Ureter (tissue), 1 donor: ENCODE results near the gene DNAJB9. TPM values are rescaled to one million over a fixed set of nuclear protein-coding genes. Genes with fewer than 3 reads are reported as not detected.

ENCODE experiments used
- DNase-seq: peaks from one replicate; pipeline ENCODE4 v3.0.0-alpha.2; 2020; ENCODE audit warnings: low spot score
- total RNA-seq: library from RNA; stranded (reverse); gene quantifications from one replicate; pipeline ENCODE4 v1.2.4, GENCODE V29; 2023
- donor health status: DM: yes; HTN: yes; CAD: no.

Gene DNAJB9
- total RNA-seq, 1 donor from 2014 or later = 16.7 TPM

DNA sequence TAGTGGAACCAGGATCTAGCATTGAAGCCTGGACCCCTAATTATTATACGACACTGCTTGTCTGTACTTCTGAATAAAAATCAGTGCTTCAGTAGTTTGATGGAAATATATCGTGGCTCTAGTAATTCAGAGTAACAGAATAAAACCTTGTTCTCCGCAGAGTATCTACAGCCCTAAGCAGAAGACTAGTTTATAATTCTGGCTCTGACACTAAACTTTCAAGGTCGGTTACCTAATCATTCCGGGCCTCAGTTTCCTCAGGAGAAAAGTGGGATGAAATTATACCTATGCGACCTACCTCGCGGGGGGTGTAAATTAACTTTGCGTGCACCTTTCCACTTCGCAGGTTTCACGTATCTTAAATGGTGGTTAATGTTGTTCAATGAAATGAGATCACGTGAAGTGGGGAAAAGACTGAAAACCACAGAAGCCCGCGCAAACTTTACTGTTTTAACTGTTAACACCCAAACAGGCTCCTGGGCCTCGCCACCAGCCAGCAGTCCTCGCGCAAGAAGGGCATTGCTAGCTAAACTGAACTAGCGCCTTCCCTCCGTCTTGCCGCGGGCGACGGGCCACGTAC lies 783 bp upstream of the DNAJB9 start:
- no peak for DNase-seq

DNA sequence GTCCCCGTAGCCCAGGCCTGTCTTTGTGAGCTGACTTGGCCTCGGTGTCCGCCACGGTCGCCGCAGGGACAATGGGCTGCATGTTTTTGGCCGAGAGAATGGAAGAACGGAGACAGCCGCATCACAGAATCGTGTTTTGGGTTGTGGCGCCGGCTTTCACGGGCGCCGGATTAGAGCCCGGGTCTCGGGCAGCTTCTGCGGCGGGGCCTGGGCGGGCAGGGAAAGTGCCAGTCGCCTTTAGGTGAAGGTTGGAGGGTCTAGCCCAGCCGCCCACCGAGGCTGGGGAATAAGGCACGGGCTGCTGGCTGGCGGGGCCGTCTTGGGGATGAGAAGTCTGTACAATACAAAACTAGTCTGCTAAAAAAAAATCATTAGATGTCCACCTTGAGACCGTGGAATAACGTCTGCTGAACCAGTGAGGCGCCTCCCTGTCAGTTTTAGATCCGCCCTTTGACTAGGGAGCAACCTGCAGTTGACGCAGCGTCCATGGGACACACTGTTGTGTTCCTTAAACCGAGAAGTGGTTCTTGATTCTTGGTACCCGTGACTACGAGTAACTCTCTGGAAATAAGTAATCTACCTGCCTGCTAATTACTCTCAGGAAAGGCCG lies 577 bp downstream of the DNAJB9 start:
- peak; percentile 46 for DNase-seq

DNA sequence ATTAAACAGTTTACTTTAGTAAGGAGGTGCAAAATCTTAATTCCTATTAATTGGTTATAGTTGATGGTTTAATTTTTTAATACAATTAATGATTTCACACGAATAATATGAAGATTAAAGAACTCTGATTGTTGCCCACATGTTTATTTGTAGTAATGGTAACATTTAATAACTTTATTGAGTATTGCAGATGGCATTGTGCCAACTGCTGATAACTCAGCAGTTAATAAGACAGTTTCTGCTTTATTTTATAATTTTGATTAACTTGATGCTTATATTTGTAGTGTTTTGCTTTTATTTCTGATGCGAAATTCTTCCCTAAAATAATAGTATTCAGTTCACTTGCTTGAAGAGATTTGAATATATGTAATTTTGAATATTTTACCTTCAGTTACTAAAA lies 2.8 kb downstream of the DNAJB9 start:
- no peak for DNase-seq

DNA sequence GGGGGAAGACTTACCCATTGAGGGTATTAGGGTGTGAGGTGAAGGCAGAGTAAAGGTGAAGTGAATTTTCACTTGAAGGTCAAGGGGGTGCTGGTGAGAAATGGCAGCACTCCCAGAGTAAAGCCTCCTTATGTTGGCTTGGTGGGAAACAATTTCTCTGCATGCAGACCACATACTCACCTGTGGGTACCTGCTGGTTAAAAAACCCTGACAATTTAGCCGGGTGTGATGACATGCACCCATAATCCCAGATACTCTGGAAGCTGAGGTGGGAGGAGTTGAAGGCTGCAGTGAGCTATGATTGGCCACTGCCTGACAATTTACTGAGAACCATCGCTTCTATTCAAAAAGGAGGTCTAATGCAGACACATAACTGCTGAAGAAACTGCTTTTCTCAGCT lies 5.5 kb downstream of the DNAJB9 start:
- DNase-seq = no peak

DNA sequence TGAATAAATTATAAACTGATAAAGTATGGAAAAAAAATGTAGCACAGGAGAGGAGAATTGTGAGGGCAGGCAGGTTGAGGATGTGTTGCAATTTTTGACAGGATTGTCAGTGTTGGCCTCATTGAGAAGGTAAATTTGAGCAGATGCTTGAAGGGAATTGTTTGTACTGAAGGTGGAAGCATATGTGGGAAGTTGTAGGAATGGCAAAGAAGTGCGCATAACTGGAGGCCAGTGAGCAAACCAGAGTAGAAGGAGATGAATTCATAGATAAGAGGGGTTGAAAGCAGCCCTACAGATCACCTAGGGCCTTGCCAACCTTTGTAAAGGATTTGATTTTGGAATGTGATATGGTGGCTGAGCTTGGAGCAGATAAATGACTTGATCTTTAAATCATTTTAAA lies 6.4 kb downstream of the DNAJB9 start:
- DNase-seq = no peak

DNA sequence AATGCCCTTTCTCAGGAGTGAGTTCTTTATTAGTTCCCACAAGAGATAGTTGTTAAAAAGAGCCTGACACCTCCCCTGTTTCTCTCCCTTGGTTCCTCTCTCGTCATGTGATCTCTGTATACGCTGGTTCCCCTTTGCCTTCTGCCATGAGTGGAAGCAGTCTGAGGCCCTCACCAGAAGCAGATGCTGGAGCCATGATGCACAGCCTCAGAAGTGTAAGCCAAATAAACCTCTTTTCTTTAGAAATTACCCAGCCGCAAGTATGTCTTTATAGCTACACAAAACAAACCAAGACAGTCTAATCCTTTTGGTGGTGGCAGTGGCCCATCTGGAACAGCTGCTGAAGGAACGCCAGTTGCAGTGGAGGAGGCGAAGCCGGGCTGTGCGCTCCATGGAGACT lies 9.3 kb downstream of the DNAJB9 start:
- DNase-seq = no peak

DNA sequence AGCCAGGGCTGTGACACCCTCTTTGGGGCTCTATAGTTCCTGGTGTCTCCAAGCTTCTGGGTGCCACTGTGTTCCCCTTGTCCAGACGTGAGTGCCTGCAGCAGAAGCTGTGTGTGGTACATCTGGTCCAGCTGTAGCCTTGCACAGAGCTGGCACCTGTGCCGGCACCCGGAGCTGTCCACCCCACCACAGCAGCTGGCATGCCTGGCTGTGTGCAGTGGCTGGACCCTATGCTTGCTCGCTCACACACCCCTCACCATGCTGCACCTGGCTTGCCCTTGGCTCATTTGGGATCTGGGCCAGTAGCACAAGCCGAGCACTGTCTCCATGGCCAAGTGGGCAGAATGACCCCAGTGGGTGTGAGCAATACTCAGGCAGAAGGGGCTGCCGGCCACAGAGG lies 10.6 kb downstream of the DNAJB9 start:
- no peak for DNase-seq

DNA sequence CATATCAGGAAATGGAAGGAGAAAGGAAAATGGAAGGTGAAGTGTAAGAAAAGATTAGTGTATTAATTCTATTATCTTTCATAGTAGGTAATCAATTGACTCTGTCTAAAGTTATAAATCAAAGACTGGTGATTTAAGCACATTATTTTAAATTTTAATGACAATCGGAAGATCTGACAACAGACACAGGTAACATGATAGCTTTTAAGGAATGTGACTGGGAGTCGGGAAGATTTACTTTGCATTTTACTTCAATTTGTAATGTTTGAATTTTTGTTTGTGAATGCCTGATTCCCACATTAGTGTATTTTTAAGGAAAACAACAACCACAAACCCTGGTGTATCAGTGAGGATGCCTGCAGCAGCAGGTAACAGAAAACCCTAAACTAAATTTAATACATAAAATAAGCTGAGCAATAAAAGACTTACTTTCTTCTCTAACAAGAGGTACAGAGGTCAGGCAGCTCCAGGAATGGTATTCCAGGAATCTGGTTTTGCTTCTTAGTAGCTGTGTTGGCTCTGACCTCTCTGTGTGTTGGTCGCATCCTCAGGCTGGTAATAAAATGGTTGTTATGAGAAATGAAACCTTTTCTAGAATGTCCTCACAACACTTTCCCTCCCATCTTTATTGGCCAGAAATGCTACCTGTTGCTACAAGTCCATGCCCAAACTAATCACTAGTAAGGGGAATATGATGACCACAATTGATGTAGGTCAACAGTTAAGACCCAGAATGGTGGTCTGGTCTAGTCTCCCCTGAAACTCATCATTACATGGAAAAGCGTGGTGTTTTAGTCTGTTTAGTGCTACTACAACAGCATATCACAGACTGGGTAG lies 12.2 kb downstream of the DNAJB9 start:
- DNase-seq = no peak

DNA sequence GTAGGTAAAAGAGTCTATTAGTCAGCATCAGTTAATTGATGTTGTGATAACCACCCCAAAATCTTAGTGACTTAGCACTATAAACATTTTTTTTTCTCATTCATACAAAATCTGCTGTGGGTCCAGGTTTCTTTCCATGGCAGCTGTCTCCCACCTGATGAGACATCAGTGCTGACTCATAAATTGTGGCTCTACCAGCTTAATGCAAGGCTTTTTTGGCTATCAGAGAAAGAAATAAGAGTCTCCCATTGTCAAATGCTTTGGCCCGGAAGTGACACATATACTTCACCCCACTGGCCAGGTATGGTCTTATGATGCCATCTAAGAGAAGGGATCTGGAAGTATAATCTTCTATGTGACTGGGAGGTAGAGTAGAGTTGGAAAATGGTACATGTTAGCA lies 14.5 kb downstream of the DNAJB9 start:
- DNase-seq = no peak

DNA sequence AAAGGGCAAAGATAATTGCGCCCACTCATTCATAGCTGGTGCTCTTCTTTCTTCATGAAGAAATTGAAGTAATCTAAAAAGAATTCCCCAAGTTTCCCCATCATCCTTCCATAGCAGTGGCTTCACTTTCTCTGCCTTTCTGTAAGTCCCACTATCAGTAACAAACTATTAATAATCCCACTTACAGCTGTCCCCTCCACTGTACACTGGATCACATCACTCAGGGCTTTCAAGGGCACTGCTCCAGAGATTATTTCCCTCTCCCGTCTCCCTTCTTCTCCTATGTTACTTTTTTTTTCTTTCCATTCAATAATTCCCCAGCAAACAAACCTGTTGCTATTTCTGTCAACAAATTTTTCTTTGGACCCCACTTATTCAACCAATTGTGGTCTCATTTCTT lies 16.2 kb downstream of the DNAJB9 start:
- no peak for DNase-seq

DNA sequence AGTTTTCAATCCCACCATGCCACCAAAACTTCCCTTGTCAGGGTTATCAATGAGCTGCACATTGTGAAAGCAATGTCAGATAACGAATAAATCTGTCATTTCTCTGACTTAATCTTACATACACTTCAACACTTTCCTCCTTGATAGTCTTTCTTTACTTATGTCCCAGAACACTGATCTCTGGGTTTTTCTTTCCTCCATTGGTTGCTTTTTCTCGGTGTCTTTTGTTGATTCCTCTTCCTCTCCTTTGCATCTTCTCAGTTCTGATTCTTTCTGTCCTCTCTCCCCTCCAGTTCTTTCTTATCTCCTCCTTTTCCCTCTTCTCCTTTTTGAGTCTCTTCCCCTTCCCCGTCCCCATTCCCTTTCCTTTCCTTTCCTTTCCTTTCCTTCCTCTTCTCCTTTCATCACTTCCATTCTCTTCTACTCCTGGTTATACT lies 16.6 kb downstream of the DNAJB9 start:
- DNase-seq = no peak

DNA sequence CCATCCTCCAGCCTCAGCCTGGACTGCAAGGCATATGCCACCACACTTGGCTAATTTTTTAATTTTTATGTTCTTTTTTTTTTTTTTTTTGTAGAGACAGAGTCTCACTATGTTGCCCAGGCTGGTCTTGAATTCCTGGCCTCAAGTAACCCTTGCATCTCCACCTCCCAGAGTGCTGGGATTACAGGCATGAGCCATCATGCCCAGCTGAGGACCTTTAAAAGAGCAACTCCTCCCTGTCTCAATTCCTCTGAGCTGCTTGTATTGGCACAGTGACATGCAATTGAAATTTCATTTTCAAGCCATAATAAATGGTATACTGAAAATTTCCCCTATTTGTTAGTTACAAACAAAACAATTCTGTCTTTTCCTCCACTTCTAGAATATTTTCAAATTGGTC lies 19.5 kb downstream of the DNAJB9 start:
- DNase-seq = no peak

DNA sequence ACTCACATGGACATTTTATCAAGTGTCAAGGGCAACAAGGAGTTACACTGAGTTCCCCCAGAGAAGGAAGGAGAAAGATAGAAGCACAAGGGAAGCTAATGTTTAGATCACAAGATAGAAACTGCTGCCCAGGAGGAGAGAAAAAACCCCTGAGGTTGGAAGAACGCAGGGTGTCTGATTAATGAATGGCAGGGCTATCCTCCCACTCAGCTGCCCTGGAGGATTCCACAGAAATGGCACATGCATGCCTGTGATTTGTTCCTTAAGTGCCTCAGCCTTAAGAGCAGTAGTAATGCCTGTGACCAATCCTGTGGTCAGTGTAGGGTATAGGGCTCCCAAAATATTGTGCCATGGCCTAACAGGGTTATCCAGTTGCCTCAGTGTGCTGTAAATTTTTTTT lies 20.2 kb downstream of the DNAJB9 start:
- DNase-seq = no peak

DNA sequence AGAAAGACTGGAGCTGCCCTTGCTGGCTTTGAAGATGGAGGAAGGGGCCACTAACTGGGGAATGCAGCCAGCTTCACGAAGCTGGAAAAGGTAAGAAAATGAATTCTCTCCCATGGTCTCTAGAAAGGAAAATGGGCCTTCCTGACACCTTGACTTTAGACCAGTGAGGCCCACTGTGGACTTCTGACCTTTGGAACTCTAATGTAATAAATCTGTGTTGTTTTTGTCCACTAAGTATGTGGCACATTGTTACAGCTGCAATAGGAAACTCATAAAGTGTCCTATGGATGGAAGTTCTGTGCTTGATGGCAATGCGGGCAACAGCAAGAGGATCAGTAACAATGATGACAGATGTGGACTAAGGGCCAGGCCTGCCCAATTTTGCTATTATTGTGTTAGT lies 20.9 kb downstream of the DNAJB9 start:
- DNase-seq = no peak

DNA sequence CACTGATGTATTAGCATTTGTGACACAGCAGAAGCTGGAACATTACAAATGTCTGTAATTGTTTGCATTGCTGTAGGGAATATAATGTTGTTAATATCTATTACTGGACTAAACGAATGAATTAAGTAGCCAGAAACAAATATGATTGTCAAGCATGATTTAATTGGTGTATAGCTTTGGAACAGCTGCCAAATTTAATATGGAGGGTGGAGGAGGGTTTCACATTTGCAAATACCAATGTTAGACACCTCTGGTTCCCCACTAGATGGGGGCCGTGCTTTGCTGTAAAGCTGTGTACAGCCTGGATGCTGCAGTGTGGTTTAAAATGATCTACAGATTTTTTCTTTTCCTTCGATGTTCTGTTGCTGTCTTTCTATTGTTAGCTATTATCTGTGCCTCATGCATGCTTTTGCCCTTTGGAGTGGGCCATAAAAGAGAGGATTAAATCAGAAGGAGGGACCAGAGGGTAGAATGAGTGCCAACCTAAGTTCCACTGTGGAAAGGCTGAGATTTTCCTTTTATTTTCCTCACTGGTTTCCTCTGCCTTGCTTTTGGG lies 23.1 kb downstream of the DNAJB9 start:
- no peak for DNase-seq

DNA sequence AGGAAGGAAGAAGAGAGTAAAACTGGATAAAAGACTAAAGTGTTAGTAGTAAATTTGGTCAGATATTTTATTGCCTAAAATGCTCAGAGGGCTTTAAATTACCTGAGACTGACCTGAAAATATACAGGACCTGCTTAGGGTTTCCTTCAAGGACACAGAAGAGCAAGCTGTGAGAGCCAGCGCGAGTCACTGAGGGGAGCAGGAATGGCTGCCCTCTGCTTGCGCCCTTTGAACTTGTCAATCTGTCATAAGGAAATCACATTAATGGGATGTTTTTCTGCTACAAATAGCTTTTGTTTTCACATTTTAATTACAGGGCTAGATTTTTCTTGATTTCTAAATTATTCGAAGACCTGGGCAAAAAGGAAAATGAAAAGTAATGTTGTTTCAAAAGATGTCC lies 26.9 kb downstream of the DNAJB9 start:
- DNase-seq = no peak

DNA sequence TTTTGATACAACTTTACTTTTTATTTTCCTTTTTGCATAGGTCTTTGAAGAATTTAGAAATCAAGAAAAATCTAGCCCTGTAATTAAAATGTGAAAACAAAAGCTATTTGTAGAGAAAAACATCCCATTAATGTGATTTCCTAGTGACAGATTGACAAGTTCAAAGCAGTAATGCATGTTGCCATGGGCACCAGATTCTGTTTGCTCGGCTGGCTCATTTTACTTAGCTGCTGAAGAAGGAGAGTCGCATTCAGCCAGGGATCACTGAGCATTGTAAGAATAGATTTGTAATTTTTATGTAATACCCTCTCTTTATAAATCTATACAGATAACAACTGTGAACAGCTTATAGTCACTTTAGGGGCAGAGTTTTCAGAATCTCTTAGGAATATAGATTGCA lies 28.5 kb downstream of the DNAJB9 start:
- no peak for DNase-seq

DNA sequence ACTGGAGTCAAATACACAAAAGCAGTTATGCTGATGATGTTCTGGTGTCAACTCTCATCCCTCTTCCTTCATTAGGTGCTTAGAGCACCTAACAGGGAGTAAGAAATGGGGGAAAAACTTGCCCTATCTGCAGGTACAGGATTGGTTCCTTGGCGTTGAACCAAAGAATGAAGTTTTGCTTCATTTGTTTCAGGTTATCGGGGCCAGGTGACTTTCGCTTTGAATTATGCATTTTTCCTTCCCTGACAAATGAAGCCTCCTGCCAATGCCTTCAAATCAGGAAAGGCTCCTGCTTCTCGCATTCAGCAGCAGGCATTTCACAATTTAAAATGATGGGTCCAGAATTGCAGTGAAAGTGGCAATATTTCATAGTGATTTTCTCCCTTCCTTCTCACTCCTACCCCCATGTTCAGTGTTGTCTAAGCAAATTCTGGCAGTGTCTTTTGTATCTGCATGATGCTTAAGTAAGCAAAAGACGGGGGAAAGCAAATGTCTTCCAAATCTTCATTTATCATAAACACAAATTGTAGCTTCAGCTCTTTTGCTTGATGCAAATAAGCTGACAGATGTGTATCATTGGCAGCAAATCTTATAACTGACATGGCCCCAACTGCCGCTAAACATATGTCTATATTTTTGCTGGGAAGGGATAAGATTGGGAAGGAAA lies 29.4 kb downstream of the DNAJB9 start:
- DNase-seq = no peak

DNA sequence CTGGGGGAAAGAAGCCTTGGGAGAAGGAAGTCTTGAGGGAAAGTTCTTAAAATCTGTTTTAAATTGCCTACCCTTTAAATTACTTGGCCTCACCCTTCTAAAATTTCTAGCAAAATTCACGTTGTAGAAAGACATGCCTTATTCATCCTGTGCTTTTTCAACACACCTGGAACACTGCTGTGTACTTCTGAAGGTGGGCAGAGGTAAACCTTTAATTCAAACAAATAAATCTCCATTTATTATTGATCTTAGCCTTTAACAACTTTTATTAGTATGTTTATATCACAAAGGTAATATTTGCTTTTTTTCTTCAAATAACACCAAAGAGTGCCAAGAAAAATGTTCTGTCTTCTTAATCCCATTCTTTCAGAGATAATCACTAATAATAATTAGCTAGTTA lies 30.7 kb downstream of the DNAJB9 start:
- no peak for DNase-seq

DNA sequence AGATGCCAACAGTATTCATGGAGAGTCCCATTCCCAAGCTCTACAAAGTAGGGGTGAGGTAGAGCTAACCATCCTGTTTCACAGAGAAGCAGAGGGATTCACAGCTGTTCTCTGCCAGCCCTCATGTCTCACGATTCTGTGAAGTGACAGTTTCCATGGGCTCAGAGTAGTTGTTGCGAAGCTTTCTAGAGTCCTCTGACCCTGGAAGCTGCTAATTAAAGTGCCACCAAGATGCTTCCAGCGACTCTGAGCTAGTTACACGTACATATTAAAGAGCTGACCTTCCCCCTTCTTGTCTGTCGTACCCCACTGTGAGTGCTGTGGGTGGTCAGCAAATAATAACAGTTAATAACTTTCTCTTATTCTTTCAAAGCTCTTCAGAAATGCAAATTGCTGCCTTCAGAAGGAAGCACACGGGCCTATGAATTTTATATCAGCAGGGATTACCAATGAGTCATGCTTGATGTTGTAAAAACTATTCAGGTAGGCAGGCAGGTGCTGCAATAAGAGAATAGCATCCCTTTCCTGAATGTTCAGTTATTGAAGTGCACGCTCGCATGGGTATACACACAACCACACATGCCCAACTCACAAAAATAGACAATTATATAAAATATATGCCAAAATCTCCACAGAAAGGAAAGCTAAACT lies 34.1 kb downstream of the DNAJB9 start:
- DNase-seq = no peak

DNA sequence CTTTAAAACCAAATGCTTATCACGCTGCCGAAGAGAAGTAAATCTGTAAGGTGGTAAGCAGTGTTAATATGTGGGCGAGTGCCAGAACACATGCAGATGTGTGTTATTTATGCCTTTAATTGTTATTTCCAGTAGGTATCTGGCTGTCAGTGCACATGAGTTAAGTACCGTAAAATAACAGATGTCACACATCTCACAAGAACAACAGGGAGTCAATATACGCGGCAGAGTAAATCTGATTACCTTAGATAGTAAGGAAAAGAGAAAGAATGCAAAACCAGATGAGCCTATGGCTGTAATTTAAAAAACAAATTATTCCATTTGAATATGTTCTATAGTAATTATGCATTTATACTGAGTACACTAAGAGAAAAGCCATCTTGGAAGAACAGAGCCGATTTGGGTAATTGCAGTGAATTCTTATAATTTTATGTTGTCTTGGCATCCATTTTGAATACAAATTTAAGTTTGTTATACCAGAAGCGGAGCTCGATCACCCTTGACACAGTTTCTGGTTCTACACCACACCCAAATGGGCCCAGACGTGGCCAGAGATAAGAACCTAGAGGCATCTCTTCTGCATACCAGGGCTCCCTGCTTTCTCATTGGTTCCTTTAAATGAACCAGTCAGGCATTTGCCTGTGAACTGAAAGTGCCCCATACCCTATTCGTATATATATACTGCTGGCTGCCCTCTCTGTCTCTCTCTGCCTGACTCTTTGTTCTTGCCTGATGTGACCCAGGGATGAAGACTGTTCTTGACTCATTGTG lies 34.8 kb downstream of the DNAJB9 start:
- no peak for DNase-seq
